Activated CD8-positive, alpha-beta T cell treated with anti-CD3 and anti-CD28 coated beads for 36 hours (primary cell): Measurements from ENCODE around the gene SIRT6. TPM values are rescaled to one million over a fixed set of nuclear protein-coding genes. Genes with fewer than 3 reads are reported as not detected.
"Not testable (repeated sequence)": the region's sequence is repeated elsewhere in the genome, so short reads cannot be mapped to it uniquely, and the experiment has no call there.

Experiments used
- ATAC-seq: fragments of 200-7000 bp; cut with Tn5 transposase; one replicate; pipeline ENCODE4 v1.10.0; 2021; ENCODE audit warnings: mild to moderate bottlenecking, moderate library complexity
- CTCF ChIA-PET: fragments of 350-600 bp; sonication (Branson Sonifier 250); formaldehyde crosslinking; loops from one replicate; lab custom pipeline; 2021; ENCODE audit warnings: antibody characterized with exemption; lab: Charles Lee
- POLR2A ChIA-PET: fragments of 350-600 bp; sonication (Branson Sonifier 250); formaldehyde crosslinking; loops from one replicate; lab custom pipeline; 2021; ENCODE audit warnings: antibody characterized with exemption; lab: Charles Lee
- DNase-seq: peaks from one replicate; pipeline ENCODE4 v3.0.0-alpha.2; 2020
- H3K27ac Mint-ChIP-seq: one replicate; pipeline ENCODE4 v1.8.0; 2021; ENCODE audit warnings: mild to moderate bottlenecking, mixed read lengths
- H3K27me3 Mint-ChIP-seq: one replicate; pipeline ENCODE4 v1.8.0; 2021; ENCODE audit warnings: mixed read lengths
- H3K36me3 Mint-ChIP-seq: one replicate; pipeline ENCODE4 v1.8.0; 2021; ENCODE audit warnings: low read depth, mixed read lengths
- H3K4me1 Mint-ChIP-seq: one replicate; pipeline ENCODE4 v1.8.0; 2021; ENCODE audit warnings: low read depth, mixed read lengths
- H3K4me3 Mint-ChIP-seq: one replicate; pipeline ENCODE4 v1.8.0; 2021; ENCODE audit warnings: mild to moderate bottlenecking, moderate library complexity, mixed read lengths
- H3K9me3 Mint-ChIP-seq: one replicate; pipeline ENCODE4 v1.8.0; 2021; ENCODE audit warnings: mixed read lengths
- intact Hi-C: fragments of 100-400 bp; cut with micrococcal nuclease; formaldehyde crosslinking; loops from one replicate; pipeline ENCODE4 v1.10.0; 2022
- total RNA-seq, 2 experiments: library from RNA; stranded (reverse); gene quantifications; one replicate each; pipeline ENCODE4 v1.2.3, GENCODE V29; 2021
- TF ChIP-seq, protein P1 (sequence below): fragments of 200-600 bp; IDR thresholded peaks from one replicate; pipeline ENCODE4 v1.8.0; 2022; ENCODE audit warnings: antibody characterized with exemption, mild to moderate bottlenecking

The SIRT6 gene
- total RNA-seq, 2 experiments from 2014 or later = 26.9 to 28.3 TPM

DNA sequence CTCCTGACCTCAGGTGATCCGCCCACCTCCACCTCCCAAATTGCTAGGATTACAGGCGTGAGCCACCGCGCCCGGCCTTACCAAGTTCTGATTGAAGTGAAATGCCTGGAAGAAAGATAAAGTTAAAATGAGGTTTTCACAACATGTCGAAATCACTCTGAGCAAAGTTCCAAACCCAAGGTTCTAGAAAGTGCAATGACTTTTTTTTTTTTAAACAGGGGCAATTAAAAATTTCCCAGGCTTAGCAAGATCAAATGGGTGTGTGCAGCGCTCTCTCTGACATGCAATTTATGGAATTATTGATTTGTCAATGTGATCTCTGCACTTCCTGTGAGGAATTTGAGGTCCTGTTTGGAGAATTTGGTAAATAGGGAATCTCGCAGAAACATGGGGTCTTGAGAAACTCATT lies 45.7 kb downstream of the SIRT6 start:
- ChIA-PET POLR2A (no interaction called here), CTCF (no interaction called here)
- no peak overlapping the region for H3K27ac Mint-ChIP-seq
- H3K4me3 Mint-ChIP-seq = no peak overlapping the region
- no peaks in the 10 kb centered on the region for H3K36me3 Mint-ChIP-seq
- DNase-seq (no peak), ATAC-seq (no peak)
- TF ChIP-seq, protein P1, sequence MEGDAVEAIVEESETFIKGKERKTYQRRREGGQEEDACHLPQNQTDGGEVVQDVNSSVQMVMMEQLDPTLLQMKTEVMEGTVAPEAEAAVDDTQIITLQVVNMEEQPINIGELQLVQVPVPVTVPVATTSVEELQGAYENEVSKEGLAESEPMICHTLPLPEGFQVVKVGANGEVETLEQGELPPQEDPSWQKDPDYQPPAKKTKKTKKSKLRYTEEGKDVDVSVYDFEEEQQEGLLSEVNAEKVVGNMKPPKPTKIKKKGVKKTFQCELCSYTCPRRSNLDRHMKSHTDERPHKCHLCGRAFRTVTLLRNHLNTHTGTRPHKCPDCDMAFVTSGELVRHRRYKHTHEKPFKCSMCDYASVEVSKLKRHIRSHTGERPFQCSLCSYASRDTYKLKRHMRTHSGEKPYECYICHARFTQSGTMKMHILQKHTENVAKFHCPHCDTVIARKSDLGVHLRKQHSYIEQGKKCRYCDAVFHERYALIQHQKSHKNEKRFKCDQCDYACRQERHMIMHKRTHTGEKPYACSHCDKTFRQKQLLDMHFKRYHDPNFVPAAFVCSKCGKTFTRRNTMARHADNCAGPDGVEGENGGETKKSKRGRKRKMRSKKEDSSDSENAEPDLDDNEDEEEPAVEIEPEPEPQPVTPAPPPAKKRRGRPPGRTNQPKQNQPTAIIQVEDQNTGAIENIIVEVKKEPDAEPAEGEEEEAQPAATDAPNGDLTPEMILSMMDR = no peak
- H3K4me1 Mint-ChIP-seq = peaks cover 11% of the 10 kb centered on the region
- H3K27me3 Mint-ChIP-seq = no peaks in the 10 kb centered on the region
- intact Hi-C loops = no loop called here
- H3K9me3 Mint-ChIP-seq = no peaks in the 10 kb centered on the region

DNA sequence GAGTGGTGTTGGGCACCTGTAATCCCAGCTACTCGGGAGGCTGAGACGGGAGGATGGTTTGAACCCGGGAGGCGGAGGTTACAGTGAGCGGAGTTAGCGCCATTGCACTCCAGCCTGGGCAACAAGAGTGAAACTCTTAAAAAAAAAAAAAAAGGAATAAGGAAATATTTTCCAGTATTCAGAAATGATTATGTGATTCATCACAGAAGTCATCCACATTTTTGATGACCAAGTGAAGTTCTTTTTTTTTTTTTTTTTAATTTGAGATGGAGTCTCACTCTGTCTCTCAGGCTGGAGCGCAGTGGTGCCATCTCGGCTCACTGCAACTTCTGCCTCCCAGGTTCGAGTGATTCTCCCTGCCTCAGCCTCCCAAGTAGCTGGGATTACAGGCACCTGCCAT lies 47.0 kb downstream of the SIRT6 start:
- H3K27ac Mint-ChIP-seq, H3K4me1 Mint-ChIP-seq, intact Hi-C loops, ATAC-seq, H3K27me3 Mint-ChIP-seq, H3K36me3 Mint-ChIP-seq, CTCF ChIA-PET, H3K4me3 Mint-ChIP-seq, H3K9me3 Mint-ChIP-seq, POLR2A ChIA-PET, DNase-seq: not testable (repeated sequence)

DNA sequence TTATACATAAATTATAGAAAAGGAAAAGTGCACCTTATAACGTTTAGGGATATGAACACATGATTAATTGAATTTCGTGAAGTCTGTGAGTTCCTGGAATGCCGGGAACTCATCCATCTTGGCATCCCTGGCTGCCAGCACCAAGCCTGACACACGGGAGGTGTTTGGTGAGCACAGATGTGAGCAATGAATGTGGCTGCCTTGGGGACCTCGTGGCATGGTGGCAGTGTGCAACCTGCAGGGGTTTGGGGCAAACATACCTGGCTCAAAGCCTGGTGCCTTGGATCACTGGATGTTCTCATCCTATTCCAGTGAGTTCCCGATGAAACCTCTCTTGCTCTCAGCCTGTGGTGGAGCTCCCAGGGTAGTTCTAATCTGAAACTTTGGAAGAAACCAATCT lies 48.0 kb downstream of the SIRT6 start:
- Mint-ChIP-seq H3K4me1 (peaks cover 1% of the 10 kb centered on the region), H3K36me3 (no peaks in the 10 kb centered on the region), H3K27ac (no peak overlapping the region), H3K4me3 (no peak overlapping the region), H3K27me3 (no peaks in the 10 kb centered on the region), H3K9me3 (no peaks in the 10 kb centered on the region)
- TF ChIP-seq, protein P1 = no peak
- intact Hi-C loops = no loop called here
- ChIA-PET CTCF (interaction anchor here (0.8 kb wide), 1 partner anchor 18 kb away, joined by 3 read pairs; no protein-coding TSS in a partner anchor), POLR2A (no interaction called here)
- ATAC-seq = no peak
- DNase-seq = no peak

DNA sequence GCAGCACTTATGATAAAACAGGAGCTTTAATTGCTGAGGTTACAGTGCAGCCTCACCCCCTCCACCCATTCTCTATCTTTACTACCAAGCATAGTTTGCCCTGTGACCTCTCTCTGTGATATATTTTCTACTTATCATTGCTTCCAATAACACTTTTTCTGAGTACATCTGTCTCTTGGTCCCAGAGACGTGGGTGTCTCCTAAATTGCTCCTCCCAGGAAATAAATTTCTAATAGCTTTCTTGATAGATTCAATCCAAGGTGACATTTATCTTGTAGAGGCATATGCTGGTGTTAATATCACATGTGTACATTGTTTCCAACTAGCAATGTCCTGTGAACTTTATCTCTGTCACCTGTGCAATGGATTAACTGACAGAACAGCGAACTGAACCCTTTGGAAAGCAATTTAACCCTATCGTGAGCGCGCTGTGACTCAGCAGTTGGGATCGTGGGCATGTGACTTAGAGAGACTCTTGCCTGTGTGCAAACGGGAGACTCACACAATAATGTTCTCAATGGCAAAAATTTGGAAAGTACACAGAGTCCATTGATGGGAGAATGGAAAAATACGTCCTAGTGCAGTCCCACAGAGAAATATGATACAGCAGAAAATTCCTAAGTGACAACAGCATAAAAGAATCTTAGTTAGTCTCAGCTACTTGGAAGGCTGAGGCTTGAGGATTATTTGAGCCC lies 51.5 kb downstream of the SIRT6 start:
- ChIA-PET CTCF (interaction anchor here (1.2 kb wide), 1 partner anchor 9 kb away, joined by 7 read pairs; no protein-coding TSS in a partner anchor), POLR2A (no interaction called here)
- H3K27me3 Mint-ChIP-seq = no peaks in the 10 kb centered on the region
- ATAC-seq = no peak
- H3K4me3 Mint-ChIP-seq = no peak overlapping the region
- TF ChIP-seq, protein P1 = no peak
- no peak overlapping the region for H3K27ac Mint-ChIP-seq
- DNase-seq = no peak
- H3K36me3 Mint-ChIP-seq = no peaks in the 10 kb centered on the region
- H3K4me1 Mint-ChIP-seq = no peaks in the 10 kb centered on the region
- H3K9me3 Mint-ChIP-seq = no peaks in the 10 kb centered on the region
- intact Hi-C loops = no loop called here

DNA sequence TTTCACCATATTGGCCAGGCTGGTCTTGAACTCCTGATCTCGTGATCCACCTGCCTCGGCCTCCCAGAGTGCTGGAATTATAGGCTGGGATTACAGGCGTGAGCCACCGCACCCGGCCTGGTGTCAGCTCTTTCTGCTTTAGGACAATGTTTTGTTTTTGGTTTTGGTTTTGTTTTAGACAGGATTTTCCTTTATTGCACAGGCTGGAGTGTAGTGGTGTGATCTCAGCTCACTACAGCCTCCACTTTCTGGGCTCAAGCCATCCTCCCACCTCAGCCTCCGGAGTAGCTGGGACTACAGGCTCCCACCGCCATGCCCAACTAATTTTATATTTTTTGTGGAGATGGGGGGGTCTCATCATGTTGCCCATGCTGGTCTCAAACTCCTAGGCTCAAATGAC lies 53.3 kb downstream of the SIRT6 start:
- DNase-seq, POLR2A ChIA-PET, intact Hi-C loops, ATAC-seq, H3K36me3 Mint-ChIP-seq, H3K27ac Mint-ChIP-seq, H3K4me1 Mint-ChIP-seq, H3K4me3 Mint-ChIP-seq, H3K9me3 Mint-ChIP-seq, H3K27me3 Mint-ChIP-seq: not testable (repeated sequence)
- CTCF ChIA-PET = interaction anchor here (2.1 kb wide), 1 partner anchor 11 kb away, joined by 17 read pairs; no protein-coding TSS in a partner anchor

DNA sequence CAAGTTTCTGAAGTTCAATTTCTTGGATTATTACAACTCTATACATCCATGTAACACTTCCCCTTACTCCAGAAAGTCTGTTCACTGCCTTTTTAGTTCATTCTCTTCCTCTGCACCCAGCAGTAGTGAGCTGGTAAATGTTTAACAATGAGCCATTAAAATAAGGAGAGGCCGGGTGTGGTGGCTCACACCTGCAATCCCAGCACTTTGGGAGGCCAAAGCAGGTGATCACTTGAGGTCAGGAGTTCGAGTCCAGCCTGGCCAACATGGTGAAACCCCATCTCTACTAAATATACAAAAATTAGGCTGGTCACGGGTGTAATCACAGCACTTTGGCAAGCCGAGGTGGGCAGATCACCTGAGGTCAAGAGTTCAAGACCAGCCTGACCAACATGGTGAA lies 55.0 kb downstream of the SIRT6 start:
- peaks cover 12% of the 10 kb centered on the region for H3K4me1 Mint-ChIP-seq
- CTCF ChIA-PET, DNase-seq, H3K36me3 Mint-ChIP-seq, ATAC-seq, intact Hi-C loops, H3K27ac Mint-ChIP-seq, H3K27me3 Mint-ChIP-seq, H3K4me3 Mint-ChIP-seq, POLR2A ChIA-PET, H3K9me3 Mint-ChIP-seq: not testable (repeated sequence)
